ENCODE measurements around the gene AAK1.

DNA sequence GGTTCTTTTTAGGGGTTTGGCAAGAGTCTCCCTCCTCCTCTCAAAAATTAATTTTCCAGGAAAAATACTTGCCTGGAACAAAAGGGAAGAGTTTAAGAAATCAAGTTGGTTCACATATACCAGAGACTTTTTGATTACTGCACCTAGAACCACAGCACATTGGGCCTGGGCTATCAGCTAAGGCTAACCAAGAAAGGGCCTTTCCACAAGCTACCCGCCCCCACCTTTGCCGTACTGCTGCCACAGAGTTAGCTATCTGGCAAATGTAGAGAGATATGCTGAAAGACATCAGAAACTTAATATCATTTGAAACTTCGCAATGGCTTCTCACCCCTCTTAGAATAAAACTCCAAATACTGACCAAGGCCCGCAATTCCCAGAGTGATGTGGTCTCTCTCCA lies 76.9 kb downstream of the AAK1 start:
- TF ChIP-seq CTCF (IDR thresholded peaks at IDR 0.05; ENCODE audit: low read depth, low read length) (no peak), EZH2phosphoT487 (IDR thresholded peaks at IDR 0.05; ENCODE audit: low read depth) (no peak)

Measured in OCI-LY3 (cell line).